HCT116 (cell line): ENCODE results near the gene PLA2G7. TPM values are rescaled to one million over a fixed set of nuclear protein-coding genes. Genes with fewer than 3 reads are reported as not detected.

Experiments used
- ATAC-seq: fragments of 200-7000 bp; cut with Tn5 transposase; 2 replicates; pipeline ENCODE4 v1.9.1; 2020; ENCODE audit warnings: mild to moderate bottlenecking, moderate library complexity
- BruUV-seq: library from RNA; stranded (reverse); fragments of 400-500 nt; replicated peaks from 2 replicates; lab custom pipeline; 2021; lab: Mats Ljungman, UMichigan
- CTCF ChIA-PET: fragments of 300-600 bp; sonication (Branson Sonifier 250); formaldehyde crosslinking; loops from one replicate; lab custom pipeline; 2021; ENCODE audit warnings: antibody characterized with exemption; lab: Charles Lee
- POLR2A ChIA-PET: fragments of 300-600, 350-600 bp; sonication (Branson Sonifier 250); formaldehyde crosslinking; loops from one replicate; lab custom pipeline; 2021; ENCODE audit warnings: antibody characterized with exemption; lab: Charles Lee
- RAD21 ChIA-PET, 2 experiments: fragments of 300-600 bp; sonication (Branson Sonifier 250); formaldehyde crosslinking; loops; one replicate each; lab custom pipeline; 2023; ENCODE audit warnings: low total read pairs in 2 of 2; ENCODE audit not compliant: uncharacterized antibody in 2 of 2, unreplicated experiment in 2 of 2, low non-redundant PET in 1 of 2; lab: Charles Lee
- DNase-seq: peaks from one replicate; pipeline ENCODE4 v3.0.0-alpha.2; 2010; ENCODE audit warnings: low read depth, low spot score
- H2AFZ ChIP-seq: fragments of 200-600 bp; shearing (Covaris generic), sonication (generic); 2 replicates; pipeline ENCODE4 v1.6.1; 2017; ENCODE audit warnings: low read depth, mixed run types, mixed read lengths, antibody characterized with exemption, low read length; ENCODE audit not compliant: poor library complexity, severe bottlenecking
- H3K27ac ChIP-seq: 2 replicates; pipeline ENCODE4 v1.5.1; 2012; ENCODE audit warnings: low read depth, low read length
- H3K27me3 ChIP-seq: fragments of 200-600 bp; sonication (generic); 2 replicates; pipeline ENCODE4 v1.6.1; 2016; ENCODE audit warnings: mixed run types, low read length, mixed read lengths; ENCODE audit not compliant: insufficient read depth
- H3K36me3 ChIP-seq, 2 experiments: fragments of 200-500 bp in 1 of 2; fragments of 200-600 bp in 1 of 2; sonication (Bioruptor generic) in 1 of 2; sonication (generic) in 1 of 2; 2 replicates each; pipeline versions ENCODE4 v1.5.1 to v1.6.1; 2014 to 2016; ENCODE audit warnings: low read length in 2 of 2, inconsistent platforms in 1 of 2, mixed read lengths in 1 of 2, mixed run types in 1 of 2; ENCODE audit not compliant: insufficient read depth in 2 of 2, control insufficient read depth in 1 of 2
- H3K4me1 ChIP-seq, 2 experiments: fragments of 200-600 bp in 1 of 2; sonication (generic) in 1 of 2; 2 replicates each; pipeline versions ENCODE4 v1.5.1 to v1.6.1; 2012 to 2017; ENCODE audit warnings: low read length in 2 of 2, inconsistent platforms in 1 of 2, mild to moderate bottlenecking in 1 of 2, mixed read lengths in 1 of 2, mixed run types in 1 of 2, moderate library complexity in 1 of 2; ENCODE audit not compliant: insufficient read depth in 2 of 2, control insufficient read depth in 1 of 2
- H3K4me2 ChIP-seq: fragments of 200-600 bp; sonication (generic); 2 replicates; pipeline ENCODE4 v1.6.1; 2017; ENCODE audit warnings: mixed run types, low read length, mixed read lengths
- H3K4me3 ChIP-seq, 2 experiments: fragments of 200-600 bp in 1 of 2; sonication (generic) in 1 of 2; replicated peaks in 1 of 2; 2 replicates each; pipeline ENCODE4 v1.5.1; 2011 to 2016; ENCODE audit warnings: low read length in 2 of 2, control low read depth in 1 of 2, low read depth in 1 of 2, mild to moderate bottlenecking in 1 of 2, mixed read lengths in 1 of 2, mixed run types in 1 of 2
- H3K79me2 ChIP-seq: fragments of 200-600 bp; sonication (generic); 2 replicates; pipeline ENCODE4 v1.6.1; 2017; ENCODE audit warnings: mild to moderate bottlenecking, mixed run types, low read length, moderate library complexity, mixed read lengths; ENCODE audit not compliant: insufficient read depth
- H3K9ac ChIP-seq: fragments of 200-600 bp; sonication (generic); 2 replicates; pipeline ENCODE4 v1.6.1; 2016; ENCODE audit warnings: low read length, mixed read lengths
- H3K9me2 ChIP-seq: fragments of 200-600 bp; sonication (generic), shearing (Covaris generic); 2 replicates; pipeline ENCODE4 v1.6.1; 2017; ENCODE audit warnings: mixed run types, mild to moderate bottlenecking, moderate library complexity; ENCODE audit not compliant: insufficient read depth
- H3K9me3 ChIP-seq, 2 experiments: fragments of 200-500 bp in 1 of 2; fragments of 200-600 bp in 1 of 2; sonication (Bioruptor generic) in 1 of 2; sonication (generic) in 1 of 2; 2 replicates each; pipeline ENCODE4 v1.6.1; 2014 to 2017; ENCODE audit warnings: low read length in 2 of 2, mixed read lengths in 2 of 2, inconsistent platforms in 1 of 2, low read depth in 1 of 2, mild to moderate bottlenecking in 1 of 2, mixed run types in 1 of 2, moderate library complexity in 1 of 2; ENCODE audit not compliant: control insufficient read depth in 1 of 2, insufficient read depth in 1 of 2
- H4K20me1 ChIP-seq: fragments of 200-600 bp; sonication (generic), shearing (Covaris generic); 2 replicates; pipeline ENCODE4 v1.6.1; 2017; ENCODE audit warnings: mixed run types, mild to moderate bottlenecking, moderate library complexity; ENCODE audit not compliant: insufficient read depth
- CEBPB ChIP-seq: IDR thresholded peaks from 2 replicates; pipeline ENCODE4 v1.6.1; 2012; ENCODE audit warnings: low read depth
- EGR1 ChIP-seq: IDR thresholded peaks from 2 replicates; pipeline ENCODE4 v1.6.1; 2012; ENCODE audit warnings: low read depth
- FOSL1 ChIP-seq: IDR thresholded peaks from 2 replicates; pipeline ENCODE4 v1.6.1; 2012; ENCODE audit warnings: low read depth
- RAD21 ChIP-seq: IDR thresholded peaks from 2 replicates; pipeline ENCODE4 v1.6.1; 2012; ENCODE audit warnings: low read depth, mild to moderate bottlenecking
- intact Hi-C: fragments of 100-400 bp; cut with micrococcal nuclease; formaldehyde crosslinking; loops from 2 replicates; pipeline ENCODE4 v1.10.0; 2022
- total RNA-seq: library from RNA; stranded (reverse); gene quantifications from one replicate; pipeline ENCODE4 v1.2.1, GENCODE V29; 2021; ENCODE audit not compliant: unreplicated experiment
- TF ChIP-seq, protein P1 (sequence below): IDR thresholded peaks from 2 replicates; pipeline ENCODE4 v1.6.1; 2011; ENCODE audit warnings: mild to moderate bottlenecking, low read length, moderate library complexity; ENCODE audit not compliant: insufficient replicate concordance; ENCODE audit errors: extremely low read depth
- TF ChIP-seq, protein P2 (sequence below): IDR thresholded peaks from 2 replicates; pipeline ENCODE4 v1.6.1; 2012
- TF ChIP-seq, protein P3 (sequence below), 3 experiments: fragments of 200-600 bp in 1 of 3; sonication (generic) in 1 of 3; IDR thresholded peaks in 2 of 3; conservative IDR thresholded peaks in 1 of 3; 2 replicates each; pipeline ENCODE4 v1.5.1; 2012 to 2017; ENCODE audit warnings: low read depth in 2 of 3, low read length in 2 of 3, antibody characterized with exemption in 1 of 3, borderline replicate concordance in 1 of 3, control low read depth in 1 of 3, mild to moderate bottlenecking in 1 of 3, mixed read lengths in 1 of 3, mixed run types in 1 of 3, moderate library complexity in 1 of 3; ENCODE audit not compliant: insufficient read depth in 1 of 3

PLA2G7 gene
- total RNA-seq, 1 experiment from 2014 or later, result 2.8 TPM

DNA sequence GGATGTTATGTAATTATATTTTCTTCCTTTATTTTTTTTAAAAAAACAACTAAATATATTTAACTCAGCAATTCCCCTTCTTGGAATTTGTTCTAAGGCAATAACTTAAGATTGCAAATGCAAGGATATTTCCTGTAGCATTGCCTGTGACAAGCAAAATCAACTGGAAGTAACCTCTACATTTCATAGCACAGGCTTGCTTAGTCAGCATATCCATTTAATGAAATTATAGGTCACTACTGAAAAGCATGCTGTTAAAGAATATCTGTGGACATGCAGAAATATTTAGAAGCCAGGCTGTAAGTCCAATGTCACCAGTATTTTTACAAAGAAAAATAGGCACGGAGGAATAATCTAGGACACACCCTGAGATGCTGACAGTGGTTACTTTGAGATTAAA is 49.4 kb upstream of the PLA2G7 start (continued):
- TF ChIP-seq, protein P1, sequence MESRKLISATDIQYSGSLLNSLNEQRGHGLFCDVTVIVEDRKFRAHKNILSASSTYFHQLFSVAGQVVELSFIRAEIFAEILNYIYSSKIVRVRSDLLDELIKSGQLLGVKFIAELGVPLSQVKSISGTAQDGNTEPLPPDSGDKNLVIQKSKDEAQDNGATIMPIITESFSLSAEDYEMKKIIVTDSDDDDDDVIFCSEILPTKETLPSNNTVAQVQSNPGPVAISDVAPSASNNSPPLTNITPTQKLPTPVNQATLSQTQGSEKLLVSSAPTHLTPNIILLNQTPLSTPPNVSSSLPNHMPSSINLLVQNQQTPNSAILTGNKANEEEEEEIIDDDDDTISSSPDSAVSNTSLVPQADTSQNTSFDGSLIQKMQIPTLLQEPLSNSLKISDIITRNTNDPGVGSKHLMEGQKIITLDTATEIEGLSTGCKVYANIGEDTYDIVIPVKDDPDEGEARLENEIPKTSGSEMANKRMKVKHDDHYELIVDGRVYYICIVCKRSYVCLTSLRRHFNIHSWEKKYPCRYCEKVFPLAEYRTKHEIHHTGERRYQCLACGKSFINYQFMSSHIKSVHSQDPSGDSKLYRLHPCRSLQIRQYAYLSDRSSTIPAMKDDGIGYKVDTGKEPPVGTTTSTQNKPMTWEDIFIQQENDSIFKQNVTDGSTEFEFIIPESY, result no peak
- TF ChIP-seq FOSL1 (no peak), EGR1 (no peak)
- TF ChIP-seq, protein P2, sequence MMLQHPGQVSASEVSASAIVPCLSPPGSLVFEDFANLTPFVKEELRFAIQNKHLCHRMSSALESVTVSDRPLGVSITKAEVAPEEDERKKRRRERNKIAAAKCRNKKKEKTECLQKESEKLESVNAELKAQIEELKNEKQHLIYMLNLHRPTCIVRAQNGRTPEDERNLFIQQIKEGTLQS, result no peak
- TF ChIP-seq, all 23 proteins: peak for 0

DNA sequence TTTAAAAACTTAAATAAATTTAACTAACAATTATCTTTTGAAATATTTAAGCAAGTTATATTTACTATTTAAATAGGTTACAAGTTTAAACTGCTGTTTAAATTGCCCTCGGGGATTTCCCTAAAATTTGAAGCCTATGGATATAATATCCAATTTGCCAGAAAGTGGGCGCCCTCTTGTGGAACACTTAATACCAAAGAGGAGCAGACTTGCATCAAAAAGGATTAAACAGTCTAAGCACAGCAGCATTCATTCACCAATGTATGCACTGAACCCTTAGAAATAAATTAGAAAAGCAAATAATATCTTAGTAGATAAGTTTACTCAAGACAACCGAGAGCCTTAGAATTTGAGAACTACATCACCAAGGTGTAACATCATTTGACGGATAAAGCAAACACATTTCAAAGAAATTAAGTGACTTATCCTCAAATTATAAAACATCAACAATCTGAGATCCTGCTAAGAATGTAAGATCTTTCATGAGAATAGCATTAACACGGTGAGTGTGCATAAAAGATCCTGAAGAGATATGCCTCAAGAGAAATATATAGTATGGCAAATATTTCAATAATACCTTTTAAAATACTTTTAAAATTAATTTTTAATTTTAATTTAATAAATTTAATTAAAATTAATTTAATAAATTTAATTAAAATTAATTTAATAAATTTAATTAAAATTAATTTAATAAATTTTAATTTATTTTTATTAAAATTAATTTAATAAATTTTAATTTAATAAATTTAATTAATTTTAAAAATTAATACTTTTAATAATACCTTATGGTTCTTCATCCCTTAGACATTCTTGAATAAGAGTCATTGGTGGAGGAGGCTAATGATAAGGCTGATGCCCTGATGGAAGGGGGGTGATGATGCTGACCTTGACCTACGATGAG is 46.6 kb upstream of the PLA2G7 start:
- Histone ChIP-seq H3K4me3 (no peak overlapping the region), H3K79me2 (no peaks in the 10 kb centered on the region), H3K36me3 (no peaks in the 10 kb centered on the region), H4K20me1 (no peaks in the 10 kb centered on the region), H2AFZ (peak overlapping the region; percentile 95), H3K4me1 (no peaks in the 10 kb centered on the region), H3K9ac (no peak overlapping the region), H3K27me3 (no peaks in the 10 kb centered on the region), H3K4me2 (no peak overlapping the region), H3K27ac (no peak overlapping the region), H3K9me2 (no peaks in the 10 kb centered on the region), H3K9me3 (no peaks in the 10 kb centered on the region)
- DNase-seq (peak; percentile 58), ATAC-seq (peak; percentile 83)
- RAD21 ChIA-PET, result no interaction called here
- intact Hi-C loops, result loop anchor here (1.0 to 5.0 kb wide), 4 partner anchors 77 to 559 kb away; no protein-coding TSS in a partner anchor
- CTCF ChIA-PET, result no interaction called here
- TF ChIP-seq RAD21, result peak; percentile 81
- TF ChIP-seq, protein P3, sequence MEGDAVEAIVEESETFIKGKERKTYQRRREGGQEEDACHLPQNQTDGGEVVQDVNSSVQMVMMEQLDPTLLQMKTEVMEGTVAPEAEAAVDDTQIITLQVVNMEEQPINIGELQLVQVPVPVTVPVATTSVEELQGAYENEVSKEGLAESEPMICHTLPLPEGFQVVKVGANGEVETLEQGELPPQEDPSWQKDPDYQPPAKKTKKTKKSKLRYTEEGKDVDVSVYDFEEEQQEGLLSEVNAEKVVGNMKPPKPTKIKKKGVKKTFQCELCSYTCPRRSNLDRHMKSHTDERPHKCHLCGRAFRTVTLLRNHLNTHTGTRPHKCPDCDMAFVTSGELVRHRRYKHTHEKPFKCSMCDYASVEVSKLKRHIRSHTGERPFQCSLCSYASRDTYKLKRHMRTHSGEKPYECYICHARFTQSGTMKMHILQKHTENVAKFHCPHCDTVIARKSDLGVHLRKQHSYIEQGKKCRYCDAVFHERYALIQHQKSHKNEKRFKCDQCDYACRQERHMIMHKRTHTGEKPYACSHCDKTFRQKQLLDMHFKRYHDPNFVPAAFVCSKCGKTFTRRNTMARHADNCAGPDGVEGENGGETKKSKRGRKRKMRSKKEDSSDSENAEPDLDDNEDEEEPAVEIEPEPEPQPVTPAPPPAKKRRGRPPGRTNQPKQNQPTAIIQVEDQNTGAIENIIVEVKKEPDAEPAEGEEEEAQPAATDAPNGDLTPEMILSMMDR (IDR thresholded peaks at IDR 0.05 in 2 of 3, conservative IDR thresholded peaks at IDR 0.05 in 1 of 3; ENCODE audit: borderline replicate concordance in 1 of 3, insufficient read depth in 1 of 3, low read depth in 2 of 3, low read length in 2 of 3), result peak; percentile 66 to 76 (median 75)
- TF ChIP-seq CEBPB, result no peak
- POLR2A ChIA-PET, result no interaction called here
- no TSS peak for BruUV-seq
